NCI-H187 treated with DMSO at 0.1 percent for 48 hours (cell line): Measurements from ENCODE around the gene RSAD2.

Experiments
- DNase-seq: peaks from one replicate; lab custom pipeline; 2025; lab: John Stamatoyannopoulos, UW

RSAD2 gene

DNA sequence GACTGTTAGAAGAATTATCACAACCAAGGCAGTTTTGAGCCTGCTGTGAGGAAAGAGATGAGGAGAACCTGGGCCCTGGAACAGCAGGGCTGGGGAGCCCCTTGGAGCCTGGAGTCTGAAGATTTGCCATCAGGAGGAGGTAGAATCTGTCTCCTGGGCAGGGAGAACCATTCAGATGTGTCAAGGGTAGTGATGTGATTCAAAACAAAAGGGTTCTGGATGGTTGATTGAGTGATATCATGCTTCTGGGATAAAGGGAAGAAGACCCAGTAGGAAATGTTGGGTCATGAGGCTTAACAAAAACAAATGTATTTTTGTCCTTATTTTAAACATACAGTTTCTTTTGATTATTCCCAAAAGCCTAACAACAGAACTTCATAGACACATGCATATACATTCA, 68.2 kb downstream of the RSAD2 start:
- no peak for DNase-seq

DNA sequence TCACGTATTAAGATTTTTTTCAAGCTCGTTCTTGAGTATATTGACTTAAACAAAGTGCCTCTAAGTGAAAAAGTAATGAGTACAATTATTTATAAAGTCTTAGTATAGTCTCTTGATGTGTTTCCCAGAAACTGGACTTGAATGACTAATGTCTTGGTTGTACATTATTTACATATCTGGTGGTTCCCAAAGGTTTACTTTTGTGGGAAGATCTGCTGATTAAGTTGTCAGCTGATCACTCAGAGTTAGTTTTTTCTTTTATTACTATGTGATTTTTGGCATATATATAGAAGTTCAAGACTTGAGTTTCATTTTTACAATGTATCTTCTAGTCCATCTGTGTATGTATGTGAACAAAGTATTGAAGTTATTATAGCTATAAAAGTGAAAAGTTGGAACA, 69.1 kb downstream of the RSAD2 start:
- no peak for DNase-seq
